MCF 10A (cell line): ENCODE measurements around the gene XNDC1N. TPM values are rescaled to one million over a fixed set of nuclear protein-coding genes. Genes with fewer than 3 reads are reported as not detected.

Experiments
- BruUV-seq: library from RNA; stranded (reverse); fragments of 400-500 nt; replicated peaks from 2 replicates; lab custom pipeline; 2021; lab: Mats Ljungman, UMichigan
- CTCF ChIA-PET: fragments of 300-600 bp; sonication (Branson Sonifier 250); formaldehyde crosslinking; extraction: SDS; loops from one replicate; lab custom pipeline; 2021; ENCODE audit warnings: antibody characterized with exemption, inconsistent platforms; lab: Yijun Ruan, JAX
- POLR2A ChIA-PET: fragments of 300-600, 350-650 bp; sonication (Branson Sonifier 250); formaldehyde crosslinking; extraction: SDS; loops from one replicate; lab custom pipeline; 2020; ENCODE audit warnings: antibody characterized with exemption, inconsistent platforms; lab: Yijun Ruan, JAX
- DNase-seq: peaks from one replicate; pipeline ENCODE4 v3.0.0-alpha.2; 2018; ENCODE audit not compliant: unreplicated experiment
- H3K27ac Mint-ChIP-seq: one replicate; pipeline ENCODE4 v1.8.0; 2022; ENCODE audit warnings: mild to moderate bottlenecking, low read depth, mixed read lengths; ENCODE audit not compliant: unreplicated experiment
- H3K27me3 Mint-ChIP-seq: one replicate; pipeline ENCODE4 v1.8.0; 2022; ENCODE audit warnings: mixed read lengths; ENCODE audit not compliant: insufficient read depth, unreplicated experiment
- H3K36me3 Mint-ChIP-seq: one replicate; pipeline ENCODE4 v1.8.0; 2022; ENCODE audit warnings: mild to moderate bottlenecking, moderate library complexity, mixed read lengths; ENCODE audit not compliant: insufficient read depth, unreplicated experiment
- H3K4me1 Mint-ChIP-seq: one replicate; pipeline ENCODE4 v1.8.0; 2022; ENCODE audit warnings: mixed read lengths; ENCODE audit not compliant: insufficient read depth, unreplicated experiment
- H3K4me3 Mint-ChIP-seq: one replicate; pipeline ENCODE4 v1.8.0; 2022; ENCODE audit warnings: mild to moderate bottlenecking, moderate library complexity, mixed read lengths; ENCODE audit not compliant: unreplicated experiment
- H3K9me3 Mint-ChIP-seq: one replicate; pipeline ENCODE4 v1.8.0; 2022; ENCODE audit warnings: mixed read lengths; ENCODE audit not compliant: unreplicated experiment
- intact Hi-C: fragments of 100-400 bp; cut with micrococcal nuclease; formaldehyde crosslinking; loops from 2 replicates; pipeline ENCODE4 v1.14.1; 2022
- total RNA-seq: library from RNA; stranded (reverse); gene quantifications from 2 replicates; pipeline ENCODE4 v1.2.3, GENCODE V29; 2022
- TF ChIP-seq, protein P1 (sequence below): fragments of 200-600 bp; IDR thresholded peaks from one replicate; pipeline ENCODE4 v1.8.0; 2022; ENCODE audit warnings: antibody characterized with exemption, mild to moderate bottlenecking; ENCODE audit not compliant: unreplicated experiment

The XNDC1N gene
- total RNA-seq, 1 experiment from 2014 or later: 5.9 TPM

DNA sequence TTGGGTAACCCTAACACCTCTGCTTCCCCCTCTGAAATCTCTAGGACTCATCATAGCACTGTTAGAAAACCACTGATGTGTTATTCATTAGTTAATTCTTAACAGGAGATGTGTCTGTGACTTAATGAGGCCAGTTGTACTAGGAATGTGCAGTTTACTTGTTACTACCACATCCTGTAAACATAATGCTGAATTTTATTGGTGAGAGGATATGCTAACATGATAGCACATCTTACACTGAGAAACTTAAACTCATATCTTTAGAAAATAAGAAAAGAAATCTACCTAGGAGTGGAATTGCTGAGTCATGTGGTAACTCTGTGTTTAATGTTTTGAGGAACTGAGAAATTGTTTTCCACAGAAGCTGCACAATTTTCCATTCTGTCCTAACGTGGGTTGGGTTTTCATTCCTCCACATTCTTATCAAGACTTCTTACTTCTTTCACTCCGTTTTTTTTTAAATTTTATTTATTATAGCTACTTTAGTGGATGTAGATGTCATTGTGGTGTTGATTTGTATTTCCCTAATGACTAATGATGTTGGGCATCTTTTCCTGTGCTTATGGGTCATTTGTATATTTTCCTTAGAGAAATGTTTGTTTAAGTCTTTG lies 34.1 kb upstream of the XNDC1N start:
- Mint-ChIP-seq H3K36me3 (peaks cover 34% of the 10 kb centered on the region), H3K27me3 (no peaks in the 10 kb centered on the region), H3K4me3 (no peak overlapping the region), H3K27ac (no peak overlapping the region), H3K4me1 (no peaks in the 10 kb centered on the region), H3K9me3 (peaks cover 8% of the 10 kb centered on the region)
- BruUV-seq: no TSS peak
- intact Hi-C loops: no loop called here
- TF ChIP-seq, protein P1, sequence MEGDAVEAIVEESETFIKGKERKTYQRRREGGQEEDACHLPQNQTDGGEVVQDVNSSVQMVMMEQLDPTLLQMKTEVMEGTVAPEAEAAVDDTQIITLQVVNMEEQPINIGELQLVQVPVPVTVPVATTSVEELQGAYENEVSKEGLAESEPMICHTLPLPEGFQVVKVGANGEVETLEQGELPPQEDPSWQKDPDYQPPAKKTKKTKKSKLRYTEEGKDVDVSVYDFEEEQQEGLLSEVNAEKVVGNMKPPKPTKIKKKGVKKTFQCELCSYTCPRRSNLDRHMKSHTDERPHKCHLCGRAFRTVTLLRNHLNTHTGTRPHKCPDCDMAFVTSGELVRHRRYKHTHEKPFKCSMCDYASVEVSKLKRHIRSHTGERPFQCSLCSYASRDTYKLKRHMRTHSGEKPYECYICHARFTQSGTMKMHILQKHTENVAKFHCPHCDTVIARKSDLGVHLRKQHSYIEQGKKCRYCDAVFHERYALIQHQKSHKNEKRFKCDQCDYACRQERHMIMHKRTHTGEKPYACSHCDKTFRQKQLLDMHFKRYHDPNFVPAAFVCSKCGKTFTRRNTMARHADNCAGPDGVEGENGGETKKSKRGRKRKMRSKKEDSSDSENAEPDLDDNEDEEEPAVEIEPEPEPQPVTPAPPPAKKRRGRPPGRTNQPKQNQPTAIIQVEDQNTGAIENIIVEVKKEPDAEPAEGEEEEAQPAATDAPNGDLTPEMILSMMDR: no peak
- ChIA-PET CTCF (no interaction called here), POLR2A (interaction anchor here (1.0 kb wide), 1 partner anchor 9 kb away, joined by 3 read pairs; no protein-coding TSS in a partner anchor)
- DNase-seq: no peak

DNA sequence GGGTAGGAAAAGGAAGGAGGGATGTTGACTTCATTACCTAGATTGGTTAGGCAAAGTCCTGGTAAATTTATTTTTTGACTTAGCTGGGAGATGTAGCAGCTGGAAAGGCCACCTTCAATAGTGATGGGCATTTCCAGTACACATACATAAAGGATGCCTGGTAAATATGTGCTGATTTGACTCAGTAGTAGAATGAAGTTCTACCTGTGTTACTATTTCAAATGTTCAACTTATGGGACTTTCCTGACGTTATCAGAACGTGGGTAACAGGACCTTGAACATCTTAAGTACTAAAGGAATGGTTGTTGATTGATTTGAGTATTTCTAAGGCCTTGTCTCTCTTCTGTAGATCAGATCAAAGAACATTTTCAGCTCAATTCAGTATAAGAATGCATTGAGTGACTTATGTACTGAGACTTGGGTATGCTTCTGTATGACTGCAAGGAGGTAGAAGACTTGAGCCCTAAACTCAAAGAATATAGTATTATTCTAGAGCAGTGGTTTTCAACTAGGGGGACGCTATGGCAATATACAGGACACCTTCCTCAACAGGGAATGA lies 27.6 kb upstream of the XNDC1N start:
- BruUV-seq: no TSS peak
- DNase-seq: no peak
- peaks cover 5% of the 10 kb centered on the region for H3K9me3 Mint-ChIP-seq
- TF ChIP-seq, protein P1: no peak
- H3K27ac Mint-ChIP-seq: no peak overlapping the region
- ChIA-PET POLR2A (interaction anchor here (0.9 to 1.0 kb wide), 2 partner anchors 14 to 28 kb away, joined by 3 read pairs; partner anchors contain the start of gene XNDC1N), CTCF (interaction anchor here (1.6 to 3.9 kb wide), 3 partner anchors 11 to 475 kb away, joined by 5 to 23 read pairs (median 5); no protein-coding TSS in a partner anchor)
- intact Hi-C loops: no loop called here
- no peaks in the 10 kb centered on the region for H3K27me3 Mint-ChIP-seq
- peaks cover 8% of the 10 kb centered on the region for H3K36me3 Mint-ChIP-seq
- peaks cover 5% of the 10 kb centered on the region for H3K4me1 Mint-ChIP-seq
- no peak overlapping the region for H3K4me3 Mint-ChIP-seq

DNA sequence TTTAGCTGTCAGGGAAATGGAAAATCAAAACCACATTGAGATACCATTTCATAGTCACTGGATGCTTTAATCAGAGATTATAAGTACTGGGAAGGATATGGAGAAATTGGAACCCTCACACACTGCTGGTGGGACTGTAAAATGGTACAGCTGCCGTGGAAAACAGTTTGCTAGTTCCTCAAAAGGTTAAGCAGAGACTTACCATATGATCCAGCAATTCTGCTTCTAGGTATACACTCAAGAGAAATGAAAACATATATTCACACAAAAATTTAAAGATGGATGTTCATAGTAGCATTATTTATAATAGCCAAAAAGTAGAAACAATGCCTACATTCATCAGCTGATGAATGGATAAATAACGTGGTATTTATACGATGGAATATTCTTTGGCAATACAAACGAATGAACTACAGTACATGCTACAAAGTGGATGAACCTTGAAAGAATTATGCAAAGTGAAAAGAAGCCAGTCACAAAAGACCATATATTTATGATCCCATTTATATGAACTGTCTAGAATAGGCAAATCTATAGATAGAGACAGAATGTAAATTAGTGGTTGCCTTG lies 23.4 kb upstream of the XNDC1N start:
- intact Hi-C loops: no loop called here
- DNase-seq: no peak
- TF ChIP-seq, protein P1: no peak
- H3K36me3 Mint-ChIP-seq: peaks cover 6% of the 10 kb centered on the region
- no peak overlapping the region for H3K4me3 Mint-ChIP-seq
- no peak overlapping the region for H3K27ac Mint-ChIP-seq
- H3K4me1 Mint-ChIP-seq: peaks cover 16% of the 10 kb centered on the region
- no peaks in the 10 kb centered on the region for H3K27me3 Mint-ChIP-seq
- no TSS peak for BruUV-seq
- POLR2A ChIA-PET: no interaction called here
- CTCF ChIA-PET: interaction anchor here (1.1 to 1.4 kb wide), 3 partner anchors 25 to 483 kb away, joined by 3 to 5 read pairs (median 3); partner anchors contain the start of gene CLPB
- no peaks in the 10 kb centered on the region for H3K9me3 Mint-ChIP-seq

DNA sequence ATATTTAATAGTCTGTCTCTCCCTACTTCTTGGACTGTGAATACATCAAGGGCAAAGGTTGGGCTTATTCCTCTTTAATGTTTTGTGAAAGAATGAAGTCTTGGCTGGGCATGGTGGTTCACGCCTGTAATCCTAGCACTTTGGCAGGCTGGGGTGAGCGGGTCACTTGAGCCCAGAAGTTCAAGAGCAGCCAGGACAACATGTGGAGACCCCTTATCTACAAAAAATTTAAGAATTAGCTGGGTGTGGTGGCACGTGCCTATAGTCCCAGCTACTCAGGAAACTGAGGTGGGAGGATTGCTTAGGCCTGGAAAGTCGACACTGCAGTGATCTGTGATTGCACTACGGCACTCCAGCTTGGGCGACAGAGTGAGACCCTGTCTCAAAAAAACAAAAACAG lies 20.6 kb upstream of the XNDC1N start:
- Mint-ChIP-seq H3K36me3 (peaks cover under 1% of the 10 kb centered on the region), H3K27ac (no peak overlapping the region), H3K4me1 (peaks cover 20% of the 10 kb centered on the region), H3K27me3 (no peaks in the 10 kb centered on the region), H3K9me3 (no peaks in the 10 kb centered on the region), H3K4me3 (no peak overlapping the region)
- ChIA-PET POLR2A (no interaction called here), CTCF (interaction anchor here (0.6 to 1.0 kb wide), 2 partner anchors 21 to 28 kb away, joined by 3 to 4 read pairs; partner anchors contain the start of gene XNDC1N)
- no peak for DNase-seq
- BruUV-seq: no TSS peak
- intact Hi-C loops: no loop called here
- TF ChIP-seq, protein P1: no peak
